ENCODE results near the gene SAT2.
"Not testable (repeated sequence)": the region's sequence is repeated elsewhere in the genome, so short reads cannot be mapped to it uniquely, and the experiment has no call there.

DNA sequence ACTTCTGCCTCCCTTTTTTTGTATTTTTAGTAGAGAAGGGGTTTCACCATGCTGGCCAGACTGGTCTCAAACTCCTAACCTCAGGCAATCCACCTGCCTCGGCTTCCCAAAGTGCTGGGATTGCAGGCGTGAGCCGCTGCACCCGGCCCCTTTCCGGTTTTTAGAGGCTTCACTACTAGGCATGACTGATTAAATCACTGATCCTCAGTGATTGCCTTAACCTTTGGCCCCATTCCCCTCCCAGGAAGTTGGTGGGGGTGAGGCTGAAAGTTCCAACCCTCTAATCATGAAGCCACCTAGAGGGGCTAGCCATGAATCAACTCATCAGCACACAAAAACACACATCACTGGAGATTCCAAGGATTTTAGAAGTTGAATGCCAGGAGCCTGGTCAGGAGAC lies 30.1 kb downstream of the SAT2 start:
- TF ChIP-seq, protein P1, sequence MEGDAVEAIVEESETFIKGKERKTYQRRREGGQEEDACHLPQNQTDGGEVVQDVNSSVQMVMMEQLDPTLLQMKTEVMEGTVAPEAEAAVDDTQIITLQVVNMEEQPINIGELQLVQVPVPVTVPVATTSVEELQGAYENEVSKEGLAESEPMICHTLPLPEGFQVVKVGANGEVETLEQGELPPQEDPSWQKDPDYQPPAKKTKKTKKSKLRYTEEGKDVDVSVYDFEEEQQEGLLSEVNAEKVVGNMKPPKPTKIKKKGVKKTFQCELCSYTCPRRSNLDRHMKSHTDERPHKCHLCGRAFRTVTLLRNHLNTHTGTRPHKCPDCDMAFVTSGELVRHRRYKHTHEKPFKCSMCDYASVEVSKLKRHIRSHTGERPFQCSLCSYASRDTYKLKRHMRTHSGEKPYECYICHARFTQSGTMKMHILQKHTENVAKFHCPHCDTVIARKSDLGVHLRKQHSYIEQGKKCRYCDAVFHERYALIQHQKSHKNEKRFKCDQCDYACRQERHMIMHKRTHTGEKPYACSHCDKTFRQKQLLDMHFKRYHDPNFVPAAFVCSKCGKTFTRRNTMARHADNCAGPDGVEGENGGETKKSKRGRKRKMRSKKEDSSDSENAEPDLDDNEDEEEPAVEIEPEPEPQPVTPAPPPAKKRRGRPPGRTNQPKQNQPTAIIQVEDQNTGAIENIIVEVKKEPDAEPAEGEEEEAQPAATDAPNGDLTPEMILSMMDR (IDR thresholded peaks at IDR 0.05; ENCODE audit: insufficient read depth, low read depth, low read length): not testable (repeated sequence)
- TF ChIP-seq EZH2 (IDR thresholded peaks at IDR 0.05; ENCODE audit: insufficient read depth, low read length): not testable (repeated sequence)
